GM18870 (cell line): Measurements from ENCODE around the gene NRK.
"Not testable (repeated sequence)": the region's sequence is repeated elsewhere in the genome, so short reads cannot be mapped to it uniquely, and the experiment has no call there.

ENCODE experiments used
- ATAC-seq: cut with Tn5 transposase; IDR thresholded peaks from one replicate; pipeline ENCODE4 v1.9.1; 2021; ENCODE audit warnings: moderate library complexity; ENCODE audit not compliant: unreplicated experiment

NRK gene

GRCh38 chrX:105882581-105883275 lies 60.4 kb downstream of the NRK start:
- ATAC-seq = no peak

DNA sequence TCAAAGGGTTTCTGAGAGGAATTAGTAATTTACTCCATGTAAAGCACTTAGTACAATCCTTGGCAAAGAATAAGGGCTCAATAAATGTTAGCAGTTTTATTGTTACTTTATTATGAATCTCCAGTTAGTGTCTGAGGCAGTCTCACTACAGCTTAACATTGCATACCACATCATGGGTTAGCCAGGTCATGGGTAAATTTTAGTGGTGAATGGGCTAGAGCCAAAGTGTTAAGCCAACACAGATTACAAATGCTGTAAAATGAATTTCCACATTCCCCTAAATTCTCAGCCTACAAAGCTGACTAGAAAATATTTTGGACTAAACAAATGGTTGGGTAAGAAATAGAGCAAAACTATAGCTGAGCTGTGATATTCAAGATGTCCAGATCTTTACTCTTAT lies 72.4 kb downstream of the NRK start:
- ATAC-seq = no peak

- no peak for ATAC-seq
These were observed 87.2 kb downstream of the NRK start for GRCh38 chrX:105909576-105909975.

DNA sequence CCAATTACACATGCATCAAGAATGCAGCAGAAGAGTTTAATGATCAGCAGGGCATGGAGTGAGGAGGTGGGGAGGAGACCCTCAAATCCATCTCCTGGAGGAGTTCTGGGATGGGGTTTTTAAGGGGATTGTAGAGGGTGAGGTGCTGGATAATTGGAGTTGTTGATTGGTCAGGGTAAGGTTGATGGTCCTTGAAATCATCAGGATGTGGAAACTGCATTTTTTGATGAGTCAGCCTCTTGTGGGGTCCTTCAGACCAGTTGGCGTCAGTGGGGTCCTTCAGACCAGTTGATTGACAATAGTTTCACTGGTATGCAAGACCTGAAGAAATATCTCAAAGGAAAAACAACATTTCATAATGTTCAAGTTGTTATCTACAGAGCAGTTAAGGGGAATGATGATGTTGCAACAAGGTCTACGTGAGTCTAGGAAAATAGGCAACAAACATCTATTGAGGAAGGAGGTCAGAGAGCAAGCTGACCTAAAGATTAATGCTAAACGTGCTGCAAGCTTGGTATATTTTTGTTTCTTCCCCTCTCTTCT lies 88.3 kb downstream of the NRK start:
- ATAC-seq = no peak

GRCh38 chrX:105945266-105945665 lies 122.9 kb downstream of the NRK start:
- ATAC-seq = no peak

DNA sequence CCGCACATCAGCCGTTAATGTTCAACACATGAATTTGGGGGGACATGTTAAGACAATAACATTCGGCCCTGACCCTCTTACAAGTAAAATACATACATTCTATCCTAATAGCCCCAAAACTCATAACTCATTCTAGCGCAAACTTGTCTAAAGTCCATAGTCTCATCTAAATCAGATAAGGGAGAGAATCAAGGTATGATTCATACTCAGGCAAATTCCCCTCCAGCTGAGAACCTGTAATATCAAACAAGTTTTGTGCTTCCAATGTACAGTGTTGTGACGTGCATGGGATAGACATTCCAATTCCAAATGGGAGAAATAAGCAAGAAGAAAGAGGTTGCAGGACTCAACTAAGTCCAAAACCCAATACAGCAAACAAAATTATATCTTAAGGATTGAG lies 147.1 kb downstream of the NRK start:
- ATAC-seq = no peak

GRCh38 chrX:105972690-105973386 lies 150.5 kb downstream of the NRK start:
- no peak for ATAC-seq

GRCh38 chrX:105973387-105973739 lies 151.0 kb downstream of the NRK start:
- no peak for ATAC-seq

- no peak for ATAC-seq
These were observed 153.0 kb downstream of the NRK start for GRCh38 chrX:105975382-105975781.

DNA sequence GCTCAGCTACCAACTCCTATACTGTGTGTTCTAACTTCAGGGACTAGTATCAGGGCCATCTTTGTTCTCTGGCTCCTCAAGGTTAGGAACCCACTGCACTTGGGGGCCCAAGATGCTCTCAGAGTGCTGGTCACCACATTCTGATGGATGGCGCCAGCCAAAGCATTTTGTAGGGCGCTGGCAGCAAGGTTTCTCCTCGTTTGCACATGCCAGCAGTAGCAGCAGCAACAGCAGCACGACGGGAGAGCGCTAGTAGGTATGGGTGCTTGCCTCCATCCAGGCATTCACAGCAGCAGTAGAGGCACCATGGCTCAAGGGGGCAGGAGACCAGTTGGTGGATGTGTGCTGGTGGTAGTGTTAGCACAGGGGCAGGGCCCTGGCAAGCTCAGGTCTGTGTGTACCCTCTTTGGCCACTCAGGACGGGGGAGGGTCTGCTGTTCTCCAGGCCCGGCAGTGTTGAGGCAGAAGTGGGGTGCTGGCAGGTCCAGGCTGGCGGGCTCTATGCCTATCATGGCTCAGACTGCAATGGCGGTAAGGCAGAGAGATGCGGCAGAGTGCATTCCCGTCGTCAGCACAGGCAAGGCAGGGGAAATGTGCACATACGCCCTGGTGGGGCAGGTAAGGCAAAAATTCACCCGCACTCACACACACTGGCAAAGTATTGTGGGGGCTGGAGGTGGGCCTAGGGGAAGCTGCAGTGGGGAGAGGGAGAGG lies 159.6 kb downstream of the NRK start:
- no peak for ATAC-seq

GRCh38 chrX:105988487-105988886 lies 166.1 kb downstream of the NRK start:
- ATAC-seq = not testable (repeated sequence)

- ATAC-seq = no peak
These were observed 177.0 kb downstream of the NRK start for GRCh38 chrX:105999294-105999693.

GRCh38 chrX:106000203-106000602 lies 177.9 kb downstream of the NRK start:
- ATAC-seq = no peak

GRCh38 chrX:106000609-106001008 lies 178.3 kb downstream of the NRK start:
- ATAC-seq = not testable (repeated sequence)

DNA sequence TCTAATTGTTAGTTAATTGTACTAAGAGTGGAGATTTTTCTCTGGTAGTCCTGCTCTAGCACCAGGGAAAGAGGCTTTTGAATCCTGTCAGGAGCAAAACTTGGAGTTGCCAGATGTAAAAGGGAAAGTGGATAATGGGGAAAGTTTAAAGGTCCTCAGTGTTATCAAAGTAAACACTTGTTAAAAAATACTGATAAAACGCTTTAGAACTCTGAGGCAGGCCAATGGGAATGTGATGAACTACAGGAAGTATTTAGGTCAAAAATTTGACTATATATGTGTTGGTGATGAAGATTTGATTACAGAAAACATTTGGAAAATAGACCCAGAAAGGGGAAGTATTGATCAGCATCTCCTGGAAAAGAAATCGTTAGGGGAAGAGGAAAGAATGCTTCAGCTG lies 183.3 kb downstream of the NRK start:
- no peak for ATAC-seq

DNA sequence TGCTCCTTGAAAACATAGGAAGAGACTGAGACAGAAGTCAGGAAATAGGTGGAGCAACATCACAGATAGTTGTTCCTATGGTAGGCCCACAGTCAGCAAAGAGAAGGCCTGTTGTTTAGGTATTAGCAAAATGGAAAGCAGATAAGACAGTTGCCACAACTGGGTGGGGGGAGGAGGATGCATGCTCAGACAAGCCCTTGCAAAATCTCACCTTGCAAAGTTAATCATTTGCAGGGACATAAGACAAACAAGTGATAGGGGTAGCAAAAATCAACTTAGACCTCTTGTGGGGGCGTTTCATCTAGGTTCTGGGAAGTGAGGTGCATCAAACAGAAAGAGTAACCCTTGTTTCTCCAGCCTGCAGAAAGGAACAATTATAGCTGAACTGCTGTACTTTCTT lies 185.5 kb downstream of the NRK start:
- no peak for ATAC-seq
